Gastrocnemius medialis (tissue), 4 donors: ENCODE results near the gene CHTOP. TPM values are rescaled to one million over a fixed set of nuclear protein-coding genes. Genes with fewer than 3 reads are reported as not detected.

ENCODE experiments used
- ATAC-seq, 2 donors: fragments of 150-250 bp; one replicate each; pipeline ENCODE4 v1.9.1; 2016
- DNase-seq, 2 donors: peaks; one replicate each; pipeline ENCODE4 v3.0.0-alpha.2; 2019
- H3K27ac ChIP-seq, 4 donors: fragments of 200-600 bp; sonication (generic); 1 replicate in 1 of 4; 2 replicates in 3 of 4; pipeline ENCODE4 v1.5.1; 2016 to 2018; ENCODE audit warnings: mild to moderate bottlenecking in 2 of 4, moderate library complexity in 1 of 4
- H3K27me3 ChIP-seq, 3 donors: fragments of 200-600 bp; sonication (generic) in 2 of 3; 1 replicate in 1 of 3; 2 replicates in 2 of 3; pipeline versions ENCODE4 v1.5.1 to v1.6.0; 2016 to 2019; ENCODE audit warnings: mild to moderate bottlenecking in 1 of 3, moderate library complexity in 1 of 3
- H3K36me3 ChIP-seq, 2 donors: fragments of 200-600 bp; sonication (generic) in 1 of 2; one replicate each; pipeline ENCODE4 v1.5.1; 2017 to 2018
- H3K4me1 ChIP-seq, 2 donors: fragments of 200-600 bp; sonication (generic) in 1 of 2; one replicate each; pipeline ENCODE4 v1.5.1; 2016 to 2017; ENCODE audit warnings: mild to moderate bottlenecking in 2 of 2
- H3K4me3 ChIP-seq, 4 donors: fragments of 200-600 bp; sonication (generic) in 3 of 4; 1 replicate in 1 of 4; 2 replicates in 3 of 4; pipeline ENCODE4 v1.5.1; 2016 to 2019; ENCODE audit warnings: mild to moderate bottlenecking in 2 of 4
- H3K9me3 ChIP-seq, 3 donors: fragments of 200-600 bp; sonication (generic) in 2 of 3; 1 replicate in 1 of 3; 2 replicates in 2 of 3; pipeline ENCODE4 v1.5.1; 2016 to 2019
- CTCF ChIP-seq, 5 experiments: fragments of 450-650 bp in 3 of 5; fragments of 200-600 bp in 2 of 5; sonication (generic) in 2 of 5; IDR thresholded peaks in 4 of 5; conservative IDR thresholded peaks in 1 of 5; 1 replicate in 4 of 5; 2 replicates in 1 of 5; pipeline ENCODE4 v1.5.1; 2016 to 2019; ENCODE audit warnings: antibody characterized with exemption in 5 of 5, mild to moderate bottlenecking in 3 of 5, moderate library complexity in 3 of 5
- POLR2A ChIP-seq, 2 donors: fragments of 450-650 bp; IDR thresholded peaks; one replicate each; pipeline ENCODE4 v1.6.1; 2017; ENCODE audit warnings: antibody characterized with exemption in 2 of 2, mild to moderate bottlenecking in 2 of 2, moderate library complexity in 2 of 2
- in situ Hi-C, 4 donors: fragments of 200-750 bp; cut with MboI; loops; one replicate each; pipeline versions ENCODE4 v1.15.0 to v1.8.0; 2017; ENCODE audit warnings: low sequenced_read_pairs in 4 of 4
- intact Hi-C: fragments of 100-400 bp; cut with DNase I; formaldehyde crosslinking; loops from one replicate; pipeline ENCODE4 v1.15.1; 2023; ENCODE audit warnings: low total_unique reads
- total RNA-seq, 4 donors: library from RNA; depleted of rRNA; stranded (reverse); fragments of >200 nt; gene quantifications; one replicate each; pipeline versions ENCODE4 v1.1.0 to v1.2.3, GENCODE V29; 2016

Gene CHTOP
- total RNA-seq, 4 donors from 2014 or later: 49.5 to 73.4 (median 59.1) TPM

DNA sequence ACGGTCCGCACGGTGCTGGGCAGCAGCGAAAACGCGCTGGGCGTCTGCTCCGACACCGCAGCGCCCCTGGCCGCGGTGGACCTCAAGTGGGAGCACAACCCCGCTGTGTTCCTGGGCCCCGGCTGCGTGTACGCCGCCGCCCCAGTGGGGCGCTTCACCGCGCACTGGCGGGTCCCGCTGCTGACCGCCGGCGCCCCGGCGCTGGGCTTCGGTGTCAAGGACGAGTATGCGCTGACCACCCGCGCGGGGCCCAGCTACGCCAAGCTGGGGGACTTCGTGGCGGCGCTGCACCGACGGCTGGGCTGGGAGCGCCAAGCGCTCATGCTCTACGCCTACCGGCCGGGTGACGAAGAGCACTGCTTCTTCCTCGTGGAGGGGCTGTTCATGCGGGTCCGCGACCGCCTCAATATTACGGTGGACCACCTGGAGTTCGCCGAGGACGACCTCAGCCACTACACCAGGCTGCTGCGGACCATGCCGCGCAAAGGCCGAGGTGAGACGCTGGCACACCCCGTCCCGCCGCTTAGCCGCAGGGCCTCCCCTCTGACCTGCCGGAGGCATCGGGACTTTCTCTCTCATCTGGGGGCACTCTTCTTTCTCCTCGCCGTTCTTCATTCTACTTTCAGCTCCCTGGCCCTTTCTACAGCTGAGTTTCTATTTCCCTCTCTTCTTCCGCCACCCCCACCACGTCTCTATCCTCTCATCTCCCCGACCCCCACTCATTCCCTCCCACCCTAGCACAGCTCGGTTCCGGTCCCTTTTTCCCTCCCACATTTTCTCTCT is 45.7 kb downstream of the CHTOP start:
- DNase-seq: no peak
- H3K27me3 ChIP-seq: peaks cover 20 to 27% (median 22%) of the 10 kb centered on the region in 3 donors
- no peaks in the 10 kb centered on the region for H3K36me3 ChIP-seq
- no peaks in the 10 kb centered on the region for H3K9me3 ChIP-seq
- peak overlapping the region; percentile 45 to 70 (median 59) for H3K4me3 ChIP-seq
- peak overlapping the region; percentile 16 to 57 (median 52) for H3K27ac ChIP-seq
- intact Hi-C loops (loop anchor here (2.0 kb wide), 1 partner anchor 93 kb away; no protein-coding TSS in a partner anchor), in situ Hi-C loops (loop anchor here (5.0 to 25.0 kb wide), 5 partner anchors 65 to 308 kb away; partner anchors contain the start of genes CREB3L4 (in 1 of the 4), JTB (in 1 of the 4), RAB13 (in 1 of the 4) and RPS27 (in 1 of the 4))
- TF ChIP-seq CTCF (IDR thresholded peaks at IDR 0.05 in 4 of 5, conservative IDR thresholded peaks at IDR 0.05 in 1 of 5) (peak in 2 of 5 experiments; percentile 26 to 40), POLR2A (IDR thresholded peaks at IDR 0.05) (no peak)
- ATAC-seq: peak in 1 of 2 donors; percentile 22
- H3K4me1 ChIP-seq: peaks cover 9 to 16% of the 10 kb centered on the region in 2 donors

GRCh38 chr1:153680120-153680403 is 46.2 kb downstream of the CHTOP start:
- intact Hi-C loops (no loop called here), in situ Hi-C loops (loop anchor here in 1 of 4 donors (25.0 kb wide), 1 partner anchor 307 kb away; the partner anchor contains the start of genes JTB, RAB13 and RPS27)
- DNase-seq: no peak
- H3K4me1 ChIP-seq: peaks cover 9 to 16% of the 10 kb centered on the region in 2 donors
- peak overlapping the region; percentile 45 to 70 (median 59) for H3K4me3 ChIP-seq
- no peaks in the 10 kb centered on the region for H3K36me3 ChIP-seq
- ATAC-seq: no peak
- no peaks in the 10 kb centered on the region for H3K9me3 ChIP-seq
- TF ChIP-seq POLR2A (IDR thresholded peaks at IDR 0.05) (no peak), CTCF (IDR thresholded peaks at IDR 0.05 in 4 of 5, conservative IDR thresholded peaks at IDR 0.05 in 1 of 5) (no peak)
- H3K27ac ChIP-seq: peak overlapping the region in 3 of 4 donors; percentile 16 to 55 (median 48)
- H3K27me3 ChIP-seq: peaks cover 20 to 27% (median 22%) of the 10 kb centered on the region in 3 donors

DNA sequence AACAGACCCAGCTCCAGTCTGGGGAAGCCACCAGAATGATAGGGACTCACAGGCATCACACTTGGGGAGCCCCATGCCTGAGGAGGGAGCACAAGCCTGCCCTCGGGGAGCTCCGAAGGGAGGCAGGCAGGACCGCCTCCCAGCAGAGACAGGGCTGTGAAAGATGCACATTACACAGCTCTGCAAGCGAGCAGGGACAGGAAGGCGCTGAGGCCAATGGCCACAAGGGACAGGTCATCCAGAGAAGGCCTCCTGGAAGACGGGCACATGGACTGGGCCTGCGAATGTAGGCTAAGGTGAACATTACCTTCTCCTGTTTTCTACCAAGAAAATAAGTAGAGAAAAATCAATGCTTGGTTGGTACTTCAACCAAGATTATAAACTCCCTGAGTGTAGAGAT is 48.9 kb downstream of the CHTOP start:
- Histone ChIP-seq H3K4me3 (no peak overlapping the region), H3K9me3 (no peaks in the 10 kb centered on the region), H3K27ac (no peak overlapping the region), H3K27me3 (peaks cover 20 to 27% (median 22%) of the 10 kb centered on the region in 3 donors), H3K4me1 (peaks cover 7 to 12% of the 10 kb centered on the region in 2 donors), H3K36me3 (no peaks in the 10 kb centered on the region)
- ATAC-seq: no peak
- TF ChIP-seq CTCF (IDR thresholded peaks at IDR 0.05 in 4 of 5, conservative IDR thresholded peaks at IDR 0.05 in 1 of 5) (no peak), POLR2A (IDR thresholded peaks at IDR 0.05) (no peak)
- intact Hi-C loops: no loop called here
- no peak for DNase-seq
- in situ Hi-C loops: loop anchor here in 1 of 4 donors (25.0 kb wide), 1 partner anchor 305 kb away; the partner anchor contains the start of genes JTB, RAB13 and RPS27

DNA sequence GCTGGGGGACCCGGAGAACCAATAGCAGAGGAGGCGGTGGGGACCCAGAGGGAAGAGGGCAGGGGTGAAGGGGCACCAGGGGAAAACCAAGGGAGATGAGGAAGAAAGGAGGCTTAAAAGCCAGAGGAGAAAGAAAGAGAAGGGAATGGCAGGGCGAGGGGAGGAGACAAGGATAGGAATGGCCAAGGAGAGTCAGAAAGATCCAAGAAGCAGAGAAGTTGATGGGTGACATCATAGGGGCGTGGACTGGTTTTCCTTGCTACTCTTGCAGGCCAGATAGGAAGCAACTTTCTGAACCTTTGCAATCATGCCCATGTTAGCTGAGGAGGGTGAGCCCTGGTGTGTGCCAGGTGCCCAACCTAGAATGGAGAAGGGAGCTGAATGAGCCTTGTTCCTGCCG is 50.0 kb downstream of the CHTOP start:
- Histone ChIP-seq H3K9me3 (no peaks in the 10 kb centered on the region), H3K4me1 (peaks cover 0 to under 1% of the 10 kb centered on the region in 2 donors), H3K27me3 (peaks cover 11 to 17% (median 16%) of the 10 kb centered on the region in 3 donors), H3K36me3 (no peaks in the 10 kb centered on the region), H3K27ac (no peak overlapping the region), H3K4me3 (no peak overlapping the region)
- no peak for TF ChIP-seq POLR2A (IDR thresholded peaks at IDR 0.05)
- in situ Hi-C loops: loop anchor here in 1 of 4 donors (25.0 kb wide), 1 partner anchor 303 kb away; the partner anchor contains the start of genes JTB, RAB13 and RPS27
- ATAC-seq: no peak
- intact Hi-C loops: no loop called here
- no peak for DNase-seq

- in situ Hi-C loops (loop anchor here in 1 of 4 donors (25.0 kb wide), 1 partner anchor 302 kb away; the partner anchor contains the start of genes JTB, RAB13 and RPS27), intact Hi-C loops (no loop called here)
- no peak for DNase-seq
- ATAC-seq: no peak
- H3K27me3 ChIP-seq: peaks cover under 1 to 10% (median 7%) of the 10 kb centered on the region in 3 donors
- no peaks in the 10 kb centered on the region for H3K9me3 ChIP-seq
- no peak overlapping the region for H3K4me3 ChIP-seq
- no peaks in the 10 kb centered on the region for H3K36me3 ChIP-seq
- TF ChIP-seq CTCF (IDR thresholded peaks at IDR 0.05 in 4 of 5, conservative IDR thresholded peaks at IDR 0.05 in 1 of 5) (no peak), POLR2A (IDR thresholded peaks at IDR 0.05) (no peak)
- H3K27ac ChIP-seq: no peak overlapping the region
- H3K4me1 ChIP-seq: no peaks in the 10 kb centered on the region
Measured at GRCh38 chr1:153684892-153685291, 51.0 kb downstream of the CHTOP start.
